ENCODE data around the gene GTF2F2.

Gene GTF2F2

DNA sequence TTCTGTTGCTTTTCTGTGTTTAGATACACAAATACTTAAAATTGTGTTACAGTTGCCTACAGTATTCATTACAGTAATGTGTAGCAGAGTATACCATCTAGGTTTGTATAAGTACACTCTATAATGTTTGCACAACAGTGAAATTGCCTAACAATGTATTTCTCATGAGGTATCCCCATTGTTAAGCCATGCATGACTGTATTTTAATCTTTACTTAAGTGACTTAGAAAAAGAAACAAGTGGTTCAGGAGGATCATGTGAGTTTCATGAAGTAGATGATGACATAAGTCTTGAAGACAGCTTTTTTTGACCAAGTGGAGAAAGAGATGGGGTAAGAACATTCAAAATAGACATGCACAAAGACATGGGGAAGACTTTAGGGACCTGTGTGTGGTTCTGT, 88.9 kb downstream of the GTF2F2 start:
- peak; percentile 43 for DNase-seq (ENCODE audit: low spot score)
- FAIRE-seq = peak; percentile 46

DNA sequence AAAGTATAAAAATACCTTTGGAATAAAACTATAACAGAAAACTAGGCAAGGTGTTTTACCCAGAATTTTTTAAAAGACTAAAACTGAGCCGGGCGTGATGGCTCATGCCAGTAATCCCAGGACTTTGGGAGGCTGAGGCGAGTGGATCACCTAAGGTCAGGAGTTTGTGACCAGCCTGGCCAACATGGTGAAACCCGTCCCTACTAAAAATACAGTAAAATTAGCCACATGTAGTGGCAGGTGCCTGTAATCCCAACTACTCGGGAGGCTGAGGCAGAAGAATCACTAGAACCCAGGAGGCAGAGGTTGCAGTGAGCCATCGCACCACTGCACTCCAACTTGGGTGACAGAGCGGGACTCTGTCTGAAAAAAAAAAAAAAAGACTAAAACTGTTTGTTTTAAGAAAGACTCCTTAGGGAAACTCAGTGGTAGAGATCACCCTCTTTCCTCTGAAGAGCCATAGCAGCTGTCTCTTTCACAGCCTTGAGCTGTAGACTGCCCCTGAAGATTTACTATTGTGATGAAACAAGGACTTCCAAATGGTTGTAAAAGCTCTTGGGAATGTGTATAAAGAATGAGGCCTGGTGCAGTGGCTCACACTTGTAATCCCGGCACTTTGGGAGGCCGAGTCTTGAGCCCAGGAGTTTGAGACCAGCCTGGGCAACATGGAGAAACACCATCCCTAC, 95.2 kb downstream of the GTF2F2 start:
- FAIRE-seq = no peak
- DNase-seq (ENCODE audit: low spot score) = no peak

DNA sequence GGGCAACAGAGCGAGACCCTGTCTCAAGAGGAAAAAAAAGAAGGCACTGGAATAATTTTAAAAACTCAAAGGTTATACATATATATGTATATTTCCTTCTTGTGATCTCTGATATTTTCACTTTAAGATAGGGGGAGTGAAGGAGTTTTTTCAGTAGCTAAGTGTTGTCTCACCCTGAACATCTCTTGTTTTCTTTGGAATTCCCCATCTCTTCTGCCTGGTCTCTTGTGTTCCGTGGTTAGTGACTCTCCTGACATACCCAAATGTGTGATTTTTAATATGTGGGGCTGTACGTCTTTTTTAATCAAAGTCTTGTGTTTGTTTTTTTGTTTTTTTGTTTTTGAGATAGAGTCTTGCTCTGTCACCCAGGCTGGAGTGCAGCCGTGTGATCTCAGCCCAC, 95.9 kb downstream of the GTF2F2 start:
- FAIRE-seq (no peak), DNase-seq (ENCODE audit: low spot score) (no peak)

DNA sequence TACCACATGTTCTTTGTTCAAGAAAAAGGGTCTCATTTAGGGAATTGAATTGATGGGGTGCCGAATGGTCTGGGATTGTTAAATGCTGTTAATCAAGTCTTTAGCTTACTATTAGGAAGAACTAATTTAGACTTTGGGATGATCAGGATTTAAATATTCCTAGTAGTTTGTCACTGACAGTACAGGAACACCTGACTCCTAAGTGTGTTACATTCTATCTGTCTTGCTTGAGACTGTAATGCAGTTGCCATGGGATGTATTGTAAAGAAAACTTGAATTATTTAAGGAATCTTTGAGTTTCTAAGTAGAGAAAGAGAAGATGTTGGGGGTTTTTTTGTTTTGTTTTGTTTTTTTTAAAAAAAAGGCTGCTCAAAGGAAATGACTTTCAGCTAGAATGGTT, 98.4 kb downstream of the GTF2F2 start:
- DNase-seq (ENCODE audit: low spot score) = no peak
- FAIRE-seq = no peak

DNA sequence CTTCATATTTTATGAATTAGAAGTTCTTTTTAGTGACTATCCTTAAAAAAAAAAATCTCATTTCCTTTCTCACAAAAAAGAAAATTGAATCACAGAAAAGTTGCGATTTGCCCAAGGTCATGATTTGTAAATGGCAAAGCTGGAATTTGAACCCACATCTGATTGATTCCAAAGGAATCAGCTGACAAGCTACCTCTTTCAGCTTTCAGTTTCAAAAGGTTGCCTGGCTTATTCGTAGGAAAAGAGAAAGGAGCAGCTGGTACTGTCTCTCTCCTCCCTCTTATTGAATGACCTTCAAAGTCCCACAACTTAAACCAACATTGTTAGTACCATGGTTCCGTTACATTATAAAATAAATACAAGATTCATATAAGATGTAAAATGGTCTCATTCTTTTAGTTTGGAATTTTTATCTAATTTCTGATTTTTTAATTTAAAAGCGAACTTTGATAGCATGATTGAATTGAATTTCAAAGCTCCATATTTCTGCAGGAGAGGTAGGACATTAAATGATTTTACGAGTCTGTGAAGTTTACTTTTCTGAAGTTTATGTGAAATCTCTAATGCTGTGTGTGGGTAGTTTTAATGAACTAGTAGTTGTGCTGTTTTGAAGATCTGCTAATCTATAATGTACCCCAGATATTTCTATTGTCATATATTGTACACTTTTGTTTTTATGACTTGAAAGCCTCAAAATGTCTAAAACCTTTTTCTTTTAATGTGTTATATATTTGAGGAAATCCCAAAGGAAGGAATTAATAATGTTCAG, 99.0 kb downstream of the GTF2F2 start:
- FAIRE-seq (no peak), DNase-seq (ENCODE audit: low spot score) (no peak)

DNA sequence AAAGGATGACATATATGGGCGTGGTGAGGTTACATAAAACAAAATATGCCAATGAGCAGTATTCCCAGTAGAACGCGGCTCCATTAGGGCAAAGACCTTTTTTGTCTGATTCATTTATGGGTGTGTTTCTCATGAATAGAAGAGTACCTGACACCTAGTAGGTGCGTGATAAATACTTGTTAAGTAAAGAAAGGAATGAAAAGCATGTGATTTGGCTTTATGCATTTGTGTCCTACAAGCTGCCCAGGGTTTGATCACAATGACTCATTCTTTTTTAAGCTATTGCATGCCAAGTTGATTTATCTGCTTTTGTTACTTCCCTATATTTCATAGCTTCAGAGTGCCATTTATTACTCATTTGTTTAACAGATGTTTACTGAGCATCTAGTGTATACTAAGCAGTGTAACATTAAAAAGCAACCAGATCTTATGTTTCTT, 99.6 kb downstream of the GTF2F2 start:
- DNase-seq (ENCODE audit: low spot score) (peak; percentile 75), FAIRE-seq (peak; percentile 86)

DNA sequence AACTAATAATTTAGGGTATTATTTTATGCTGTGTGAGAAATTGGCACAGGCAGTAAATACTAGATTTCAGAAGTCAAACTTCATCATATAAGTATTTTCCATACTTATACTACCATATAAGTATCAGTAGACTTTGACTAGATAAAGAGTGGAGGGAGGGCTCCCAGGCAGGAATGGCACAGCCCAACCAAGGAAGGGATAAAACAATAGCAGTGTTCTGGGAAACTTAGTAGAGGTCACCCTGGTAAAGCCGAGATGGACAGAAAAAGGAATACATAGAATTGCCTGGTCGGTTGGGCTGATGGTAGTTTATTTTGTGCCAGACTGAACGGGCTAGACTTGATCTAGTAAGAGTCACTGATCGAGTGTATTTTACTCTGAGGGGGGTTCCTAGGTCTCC, 100.1 kb downstream of the GTF2F2 start:
- FAIRE-seq (no peak), DNase-seq (ENCODE audit: low spot score) (no peak)

DNA sequence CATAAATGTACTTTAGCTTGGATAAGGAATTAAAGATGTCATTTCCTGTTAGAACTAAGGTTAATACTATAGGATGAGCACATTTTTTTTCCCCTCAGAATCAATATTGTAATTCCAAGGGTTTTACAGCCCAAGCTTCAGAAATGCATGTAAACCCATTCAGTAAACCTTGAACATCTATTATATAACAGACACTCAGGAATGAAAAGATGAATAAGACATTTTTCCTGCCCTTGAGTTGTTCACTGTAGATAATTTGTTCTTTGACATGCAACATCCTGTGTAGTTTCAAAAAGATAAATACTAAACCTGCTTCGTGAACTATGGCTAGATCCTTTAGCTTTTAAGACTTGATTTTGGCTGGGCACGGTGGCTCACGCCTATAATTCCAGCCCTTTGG, 102.2 kb downstream of the GTF2F2 start:
- FAIRE-seq = no peak
- no peak for DNase-seq (ENCODE audit: low spot score)

DNA sequence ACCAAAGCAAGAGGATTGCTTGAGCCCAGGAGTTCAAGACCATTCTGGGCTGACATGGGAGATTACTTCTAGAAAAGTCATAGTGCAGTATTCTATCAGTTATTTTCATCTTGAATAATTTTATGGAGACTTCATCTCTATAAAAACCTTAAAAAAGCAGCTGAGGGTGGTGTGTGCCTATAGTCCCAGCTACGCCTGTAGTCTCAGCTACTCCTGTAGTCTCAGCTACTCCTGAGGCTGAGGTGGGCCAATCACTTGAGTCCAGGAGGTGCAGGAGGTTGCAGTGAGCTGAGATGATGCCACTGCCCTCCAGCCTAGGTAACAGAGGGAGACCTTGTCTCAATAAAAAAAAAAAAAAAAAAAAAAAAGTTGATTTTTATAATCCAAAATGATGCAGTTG, 102.6 kb downstream of the GTF2F2 start:
- DNase-seq (ENCODE audit: low spot score) (no peak), FAIRE-seq (no peak)

DNA sequence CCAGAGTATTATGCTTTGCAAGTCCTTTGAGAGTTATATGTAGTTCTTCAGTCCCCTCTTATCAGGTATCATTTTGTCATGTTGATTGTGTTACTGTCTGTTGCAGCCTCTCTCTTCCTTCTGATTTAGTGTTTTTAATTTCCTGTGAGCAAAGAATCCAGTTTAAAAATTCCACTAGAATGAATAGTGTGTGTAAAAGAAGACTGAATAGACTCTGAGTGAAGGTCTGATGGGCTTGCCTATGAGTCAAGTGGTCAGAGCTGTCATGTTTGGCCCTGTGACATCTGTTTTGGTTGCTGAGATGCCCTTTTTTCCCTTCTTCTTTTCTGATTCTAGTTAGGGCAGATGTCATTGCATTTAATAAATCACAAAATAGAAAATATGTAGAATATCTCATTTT, 103.9 kb downstream of the GTF2F2 start:
- FAIRE-seq (no peak), DNase-seq (ENCODE audit: low spot score) (no peak)

DNA sequence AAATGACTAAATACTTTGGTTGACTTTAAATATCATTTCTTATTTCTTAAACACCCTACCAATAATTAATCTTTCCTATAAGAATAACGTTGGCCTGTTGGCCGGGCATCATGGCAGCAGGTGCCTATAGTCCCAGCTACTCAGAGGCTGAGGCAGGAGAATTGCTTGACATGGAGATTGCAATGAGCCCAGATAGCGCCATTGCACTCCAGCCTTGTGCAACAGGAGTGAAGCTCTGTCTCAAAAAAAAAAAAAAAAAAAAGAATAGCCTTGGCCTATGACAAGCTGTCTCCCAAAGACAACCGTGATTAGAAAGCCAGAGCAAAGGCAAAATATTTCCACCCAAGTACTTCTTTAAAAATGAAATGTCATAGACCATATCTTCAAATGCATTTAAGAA, 105.1 kb downstream of the GTF2F2 start:
- no peak for DNase-seq (ENCODE audit: low spot score)
- no peak for FAIRE-seq

DNA sequence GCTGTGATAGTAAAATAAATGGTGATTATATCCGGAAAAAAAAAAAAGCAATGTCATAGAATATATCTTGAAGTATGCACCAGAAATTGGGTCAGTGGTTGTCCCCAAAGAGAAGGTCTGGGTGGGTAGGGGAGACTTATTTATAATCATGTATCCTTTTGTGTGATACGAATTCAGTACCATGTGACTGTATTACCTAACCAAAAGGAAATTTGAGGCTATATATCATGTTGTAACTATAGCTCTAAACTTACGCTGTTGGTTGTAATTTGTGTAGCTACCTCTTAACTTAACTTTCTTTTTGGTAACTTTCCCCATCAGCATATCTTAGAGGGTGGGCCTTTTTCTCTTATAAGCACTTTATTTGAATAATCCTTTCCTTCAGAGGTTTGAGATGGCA, 105.7 kb downstream of the GTF2F2 start:
- FAIRE-seq = no peak
- DNase-seq (ENCODE audit: low spot score) = no peak

DNA sequence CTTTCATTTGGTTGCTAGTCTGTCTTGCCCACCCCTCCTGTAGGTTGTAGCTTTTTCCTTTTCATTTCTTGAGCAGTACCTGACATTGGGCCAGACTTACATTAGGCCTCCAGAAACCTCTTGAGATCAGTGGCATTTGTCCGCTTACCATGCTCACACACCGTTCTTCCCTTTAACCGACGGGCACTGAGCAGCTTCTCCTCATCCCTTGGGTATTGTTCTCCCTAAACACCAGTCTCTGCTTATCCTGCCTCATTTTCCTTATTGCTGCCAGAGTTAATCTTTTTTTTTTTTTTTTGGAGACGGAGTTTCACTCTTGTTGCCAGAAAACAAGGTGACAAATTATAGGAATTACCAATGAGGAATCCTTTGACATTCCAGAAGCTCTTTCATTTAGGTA, 107.7 kb downstream of the GTF2F2 start:
- FAIRE-seq (no peak), DNase-seq (ENCODE audit: low spot score) (no peak)

DNA sequence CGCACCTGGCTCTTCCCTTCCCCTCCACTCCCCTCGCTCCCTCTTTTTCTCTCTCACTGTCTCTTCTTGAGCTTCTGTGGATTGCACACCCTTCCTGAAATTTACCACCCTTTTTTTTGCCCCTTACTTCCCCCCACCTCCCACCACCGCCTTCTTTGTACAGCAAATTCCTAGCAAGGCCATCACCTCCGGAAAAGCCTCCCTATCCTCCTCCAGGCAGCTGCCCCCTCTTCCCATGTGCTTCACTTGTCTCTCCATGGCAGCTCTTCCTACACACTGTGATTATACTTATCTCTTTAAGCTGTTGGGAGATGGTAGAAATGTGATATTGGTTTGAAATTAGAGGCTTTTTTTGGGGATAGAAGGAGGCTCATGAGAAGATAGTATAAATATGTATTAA, 108.9 kb downstream of the GTF2F2 start:
- DNase-seq (ENCODE audit: low spot score) (no peak), FAIRE-seq (no peak)

DNA sequence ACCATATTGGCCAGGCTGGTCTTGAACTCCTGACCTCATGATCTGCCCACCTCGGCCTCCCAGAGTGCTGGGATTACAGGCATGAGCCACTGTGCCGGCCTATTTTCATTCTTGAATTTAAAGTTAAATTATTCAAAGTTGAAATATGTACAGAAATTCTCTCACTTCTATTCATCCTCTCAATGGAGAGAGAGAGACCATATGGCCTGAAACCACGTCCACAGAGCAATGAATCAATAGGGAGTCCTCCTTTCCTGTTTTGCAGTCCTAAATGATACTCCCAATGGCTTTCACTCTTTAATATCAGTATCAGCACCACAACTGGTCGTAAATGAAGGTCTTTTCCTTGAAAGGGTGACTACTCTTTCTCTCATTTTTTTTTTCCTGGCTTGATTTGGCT, 111.0 kb downstream of the GTF2F2 start:
- FAIRE-seq = no peak
- no peak for DNase-seq (ENCODE audit: low spot score)

DNA sequence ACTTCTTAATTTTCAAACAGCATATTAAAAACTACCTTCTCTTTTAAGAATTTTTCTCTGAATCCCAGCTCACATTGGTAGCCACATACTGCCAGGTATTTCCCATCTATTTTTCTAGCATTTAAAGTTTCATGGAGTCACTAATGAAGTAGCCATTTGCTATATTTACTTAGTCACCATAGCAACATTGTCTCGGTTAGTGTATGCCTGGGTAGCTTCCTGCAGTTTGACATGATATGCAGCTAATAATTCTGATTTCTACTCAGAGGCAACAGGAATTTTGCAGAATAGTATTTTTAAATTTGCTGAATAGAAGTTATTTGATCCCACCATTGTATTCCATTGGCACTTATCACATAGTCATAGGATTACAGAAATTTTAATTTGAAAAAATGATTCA, 111.4 kb downstream of the GTF2F2 start:
- no peak for FAIRE-seq
- peak; percentile 59 for DNase-seq (ENCODE audit: low spot score)

DNA sequence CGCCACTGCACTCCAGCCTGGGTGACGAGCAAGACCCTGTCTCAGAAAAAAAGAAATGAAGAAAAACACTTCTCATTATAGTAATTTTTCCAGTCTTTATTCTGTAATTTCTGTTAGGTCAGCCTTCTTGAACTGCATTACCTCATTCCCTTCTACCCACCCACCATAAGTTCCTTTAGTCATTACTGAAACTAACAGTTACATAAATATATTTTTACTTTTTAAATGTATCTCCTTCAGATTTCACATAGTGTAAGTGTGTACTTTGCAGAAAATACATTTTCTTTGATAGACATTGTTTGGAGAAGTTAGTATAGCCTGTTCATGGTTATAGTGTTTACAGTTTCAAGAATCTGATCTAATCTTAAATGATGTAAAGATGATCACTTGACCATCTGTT, 112.3 kb downstream of the GTF2F2 start:
- FAIRE-seq (no peak), DNase-seq (ENCODE audit: low spot score) (no peak)

DNA sequence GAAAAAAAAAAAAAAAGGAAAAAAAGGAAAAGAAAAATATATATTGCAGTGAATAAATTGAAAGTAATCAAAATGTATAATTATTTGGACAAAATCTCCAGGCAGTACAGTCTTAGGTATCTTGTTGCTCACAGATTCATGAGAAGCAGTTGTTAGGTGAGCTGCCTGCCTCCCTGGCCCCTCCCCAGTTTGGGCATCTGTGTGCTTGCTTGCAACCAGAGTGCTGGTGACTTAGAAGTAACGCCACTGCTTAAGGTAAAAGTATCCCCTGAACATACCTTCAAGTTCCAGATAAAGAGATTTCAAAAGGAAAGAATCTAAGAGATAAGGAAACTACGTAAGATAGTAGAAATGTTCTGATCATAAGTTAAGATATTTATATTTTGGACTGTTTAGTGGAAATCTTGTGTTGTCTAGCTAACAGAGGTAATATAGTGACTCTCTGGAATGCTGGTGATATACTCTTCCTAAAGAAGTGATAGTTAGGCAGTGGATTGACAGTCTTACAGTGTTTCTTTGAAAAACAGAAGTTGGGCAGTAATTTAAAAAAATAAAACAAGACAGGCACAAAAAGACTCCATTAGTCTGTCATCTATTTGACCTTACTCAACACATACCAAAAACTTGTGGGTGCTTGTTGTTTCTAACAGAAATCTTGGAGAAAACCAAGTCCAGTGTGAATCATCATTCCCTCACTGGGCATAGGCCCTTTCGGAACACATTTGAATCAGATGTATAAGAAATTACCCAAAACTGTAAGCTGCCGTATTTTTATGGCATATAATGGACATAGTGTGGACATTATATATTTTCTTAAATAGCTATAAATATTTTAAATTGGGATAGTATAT, 118.9 kb downstream of the GTF2F2 start:
- DNase-seq (ENCODE audit: low spot score) (no peak), FAIRE-seq (no peak)

DNA sequence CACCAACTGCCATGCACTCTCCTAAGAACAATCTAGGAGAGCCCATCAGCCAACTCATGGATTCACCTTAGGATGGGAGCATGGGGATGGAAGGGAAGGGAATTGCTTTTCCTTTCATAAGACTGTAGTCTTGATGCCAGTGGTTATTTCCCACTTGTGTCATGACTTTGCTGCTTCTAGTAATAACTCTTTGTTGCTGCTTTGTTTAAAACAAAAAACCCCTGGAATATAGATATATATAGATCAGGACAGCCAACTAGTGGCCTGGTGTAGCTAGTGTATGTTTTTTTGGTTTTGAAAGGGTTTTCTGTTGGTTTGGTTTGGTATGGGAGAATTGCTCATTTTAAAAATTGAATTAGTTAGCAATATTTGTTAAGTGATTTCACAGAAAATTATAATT, 119.8 kb downstream of the GTF2F2 start:
- no peak for FAIRE-seq
- DNase-seq (ENCODE audit: low spot score) = no peak

DNA sequence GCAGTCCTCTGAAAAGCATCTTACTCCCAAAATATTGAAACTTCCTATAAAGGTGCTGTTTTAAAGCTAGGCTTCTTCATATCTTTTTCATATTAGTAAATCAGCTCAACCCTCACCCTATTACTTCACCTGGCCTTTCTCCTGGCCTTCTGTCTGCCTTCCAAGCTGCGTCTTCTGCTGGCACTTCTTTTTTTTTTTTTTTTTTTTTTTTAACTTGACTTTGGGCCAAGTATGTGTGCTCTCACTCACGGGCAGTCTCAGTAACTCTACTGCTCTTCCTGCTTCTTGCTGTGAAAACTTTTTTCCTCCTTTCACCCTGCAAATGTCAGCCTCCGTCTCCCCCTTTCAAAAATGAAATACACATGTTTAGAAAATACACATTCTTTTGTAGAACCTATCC, 121.8 kb downstream of the GTF2F2 start:
- FAIRE-seq = no peak
- DNase-seq (ENCODE audit: low spot score) = no peak

DNA sequence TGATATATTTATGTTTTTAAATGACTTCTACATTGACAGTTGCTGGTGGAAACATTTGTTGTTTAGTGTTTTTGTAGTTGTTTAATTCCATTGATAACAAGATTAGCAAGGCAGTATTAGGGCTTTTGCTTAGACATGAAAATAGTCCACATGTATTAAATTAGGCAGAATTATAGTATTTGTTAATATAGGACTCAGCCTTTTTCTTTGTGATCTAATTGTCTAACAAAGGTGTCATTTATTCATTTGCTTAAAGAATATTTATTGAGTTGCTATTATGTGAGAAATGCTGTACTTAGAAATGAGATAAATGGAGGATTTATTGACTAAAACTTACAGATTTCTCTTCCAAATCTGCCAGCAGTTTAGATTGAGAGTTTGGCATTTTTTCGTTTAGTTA, 122.2 kb downstream of the GTF2F2 start:
- FAIRE-seq = no peak
- DNase-seq (ENCODE audit: low spot score) = no peak

DNA sequence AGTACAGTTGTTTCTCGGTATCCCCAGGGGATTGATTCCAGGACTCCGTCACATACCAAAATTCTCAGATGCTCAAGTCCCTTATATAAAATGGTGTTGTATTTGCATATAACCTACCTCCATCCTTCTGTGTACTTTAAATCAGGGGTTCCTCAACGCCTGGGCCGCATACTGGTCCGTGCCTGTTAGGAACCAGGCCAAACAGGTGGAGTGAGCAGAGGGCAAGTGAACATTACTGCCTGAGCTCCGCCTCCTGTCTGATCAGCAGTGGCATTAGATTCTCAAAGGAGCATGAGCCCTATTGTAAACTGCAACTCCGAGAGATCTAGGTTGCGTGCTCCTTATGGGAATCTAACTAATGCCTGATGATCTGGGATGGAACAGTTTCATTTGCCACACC, 122.8 kb downstream of the GTF2F2 start:
- no peak for FAIRE-seq
- no peak for DNase-seq (ENCODE audit: low spot score)
